ENCODE results near the gene IGFBPL1. TPM values are rescaled to one million over a fixed set of nuclear protein-coding genes. Genes with fewer than 3 reads are reported as not detected.

Gene IGFBPL1
- total RNA-seq, 1 experiment from 2014 or later, result 13.7 TPM

DNA sequence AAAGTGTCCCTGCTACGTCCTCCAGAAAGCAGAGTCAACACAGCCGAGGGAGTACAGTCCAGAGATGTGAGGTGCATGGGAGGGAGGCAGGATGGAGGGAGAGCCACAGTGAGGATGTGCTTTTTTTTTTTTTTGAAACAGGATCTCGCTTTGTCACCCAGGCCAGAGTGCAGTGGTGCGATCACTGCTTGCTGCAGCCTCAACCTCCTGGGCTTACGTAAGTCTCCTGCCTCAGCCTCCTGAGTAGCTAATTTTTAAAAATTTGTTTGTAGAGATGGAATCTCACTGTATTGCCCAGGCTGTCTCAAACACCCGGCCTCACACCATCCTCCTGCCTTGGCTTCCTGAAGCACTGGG lies 65.0 kb downstream of the IGFBPL1 start:
- intact Hi-C loops (cut with micrococcal nuclease; ENCODE audit: unreplicated experiment) (loop anchor here (10.0 kb wide), 1 partner anchor 264 kb away; no protein-coding TSS in a partner anchor), in situ Hi-C loops (cut with HindIII; ENCODE audit: low pct_unique_long_range_greater_than_20kb, low sequenced_read_pairs) (no loop called here)
- TF ChIP-seq TCF7L2 (IDR thresholded peaks at IDR 0.05; ENCODE audit: low read depth, low read length), result no peak
- no peak for TF ChIP-seq SIN3A (IDR thresholded peaks at IDR 0.05; ENCODE audit: borderline replicate concordance, insufficient read depth, low read depth, low read length)
- no peak for TF ChIP-seq POLR2AphosphoS5 (IDR thresholded peaks at IDR 0.05; ENCODE audit: low read depth, low read length)
- TF ChIP-seq, protein P1, sequence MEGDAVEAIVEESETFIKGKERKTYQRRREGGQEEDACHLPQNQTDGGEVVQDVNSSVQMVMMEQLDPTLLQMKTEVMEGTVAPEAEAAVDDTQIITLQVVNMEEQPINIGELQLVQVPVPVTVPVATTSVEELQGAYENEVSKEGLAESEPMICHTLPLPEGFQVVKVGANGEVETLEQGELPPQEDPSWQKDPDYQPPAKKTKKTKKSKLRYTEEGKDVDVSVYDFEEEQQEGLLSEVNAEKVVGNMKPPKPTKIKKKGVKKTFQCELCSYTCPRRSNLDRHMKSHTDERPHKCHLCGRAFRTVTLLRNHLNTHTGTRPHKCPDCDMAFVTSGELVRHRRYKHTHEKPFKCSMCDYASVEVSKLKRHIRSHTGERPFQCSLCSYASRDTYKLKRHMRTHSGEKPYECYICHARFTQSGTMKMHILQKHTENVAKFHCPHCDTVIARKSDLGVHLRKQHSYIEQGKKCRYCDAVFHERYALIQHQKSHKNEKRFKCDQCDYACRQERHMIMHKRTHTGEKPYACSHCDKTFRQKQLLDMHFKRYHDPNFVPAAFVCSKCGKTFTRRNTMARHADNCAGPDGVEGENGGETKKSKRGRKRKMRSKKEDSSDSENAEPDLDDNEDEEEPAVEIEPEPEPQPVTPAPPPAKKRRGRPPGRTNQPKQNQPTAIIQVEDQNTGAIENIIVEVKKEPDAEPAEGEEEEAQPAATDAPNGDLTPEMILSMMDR (IDR thresholded peaks at IDR 0.05), result no peak
- no peak for TF ChIP-seq REST (IDR thresholded peaks at IDR 0.05; ENCODE audit: insufficient read depth in 1 of 2, low read depth in 2 of 2, low read length in 1 of 2)
- Histone ChIP-seq H3K4me3 (ENCODE audit: low read depth in 2 of 2, low read length in 2 of 2) (no peak overlapping the region), H3K27ac (ENCODE audit: low read length) (no peak overlapping the region), H3K27me3 (ENCODE audit: control insufficient read depth, insufficient read depth, low read length) (no peaks in the 10 kb centered on the region), H3K4me1 (ENCODE audit: control insufficient read depth, insufficient read depth, low read length) (peaks cover 2% of the 10 kb centered on the region; the same call in 1 of the 2 replicates), H3K9me3 (ENCODE audit: control insufficient read depth, insufficient read depth, low read depth, low read length) (no peaks in the 10 kb centered on the region), H3K36me3 (ENCODE audit: control insufficient read depth, insufficient read depth, low read length) (no peaks in the 10 kb centered on the region)
- ChIA-PET CTCF (no interaction called here), POLR2A (no interaction called here)
- ATAC-seq (no peak), DNase-seq (ENCODE audit: low read depth, low spot score) (no peak)
- no TSS peak for BruUV-seq (replicated peaks)

- ChIA-PET POLR2A (no interaction called here), CTCF (no interaction called here)
- in situ Hi-C loops (cut with HindIII; ENCODE audit: low pct_unique_long_range_greater_than_20kb, low sequenced_read_pairs), result no loop called here
- ATAC-seq (no peak), DNase-seq (ENCODE audit: low read depth, low spot score) (no peak)
- H3K4me3 ChIP-seq (ENCODE audit: low read depth in 2 of 2, low read length in 2 of 2), result no peak overlapping the region
- H3K9me3 ChIP-seq (ENCODE audit: control insufficient read depth, insufficient read depth, low read depth, low read length), result no peaks in the 10 kb centered on the region
- H3K36me3 ChIP-seq (ENCODE audit: control insufficient read depth, insufficient read depth, low read length), result no peaks in the 10 kb centered on the region
- no peaks in the 10 kb centered on the region for H3K27me3 ChIP-seq (ENCODE audit: control insufficient read depth, insufficient read depth, low read length)
- no peak overlapping the region for H3K27ac ChIP-seq (ENCODE audit: low read length)
- no TSS peak for BruUV-seq (replicated peaks)
- intact Hi-C loops (cut with micrococcal nuclease; ENCODE audit: unreplicated experiment), result loop anchor here (10.0 kb wide), 1 partner anchor 264 kb away; no protein-coding TSS in a partner anchor
- TF ChIP-seq REST (IDR thresholded peaks at IDR 0.05; ENCODE audit: insufficient read depth in 1 of 2, low read depth in 2 of 2, low read length in 1 of 2), result no peak
- TF ChIP-seq, protein P1 (IDR thresholded peaks at IDR 0.05), result no peak
- no peak for TF ChIP-seq POLR2AphosphoS5 (IDR thresholded peaks at IDR 0.05; ENCODE audit: low read depth, low read length)
- H3K4me1 ChIP-seq (ENCODE audit: control insufficient read depth, insufficient read depth, low read length), result peaks cover 2% of the 10 kb centered on the region; the same call in 1 of the 2 replicates
Observed at GRCh38 chr9:38358390-38359296, 65.6 kb downstream of the IGFBPL1 start.

Measured in Panc1 (cell line).